Adrenal gland (tissue), 5 donors: ENCODE data around the gene IGSF6.

ENCODE experiments used
- POLR2A ChIP-seq, 2 donors: fragments of 450-650 bp; IDR thresholded peaks; one replicate each; pipeline ENCODE4 v1.6.1; 2017; ENCODE audit warnings: antibody characterized with exemption in 2 of 2, mild to moderate bottlenecking in 2 of 2, moderate library complexity in 1 of 2
- TF ChIP-seq, protein P1 (sequence below), 6 experiments: fragments of 450-650 bp in 4 of 6; fragments of 200-600 bp in 2 of 6; sonication (generic) in 1 of 6; IDR thresholded peaks; 1 replicate in 5 of 6; 2 replicates in 1 of 6; pipeline versions ENCODE4 v1.5.1 to v1.8.0; 2016 to 2021; ENCODE audit warnings: antibody characterized with exemption in 6 of 6, mild to moderate bottlenecking in 2 of 6, moderate library complexity in 1 of 6
- donor health status: DM: no; HTN: no; CAD: no.

- TF ChIP-seq, protein P1, sequence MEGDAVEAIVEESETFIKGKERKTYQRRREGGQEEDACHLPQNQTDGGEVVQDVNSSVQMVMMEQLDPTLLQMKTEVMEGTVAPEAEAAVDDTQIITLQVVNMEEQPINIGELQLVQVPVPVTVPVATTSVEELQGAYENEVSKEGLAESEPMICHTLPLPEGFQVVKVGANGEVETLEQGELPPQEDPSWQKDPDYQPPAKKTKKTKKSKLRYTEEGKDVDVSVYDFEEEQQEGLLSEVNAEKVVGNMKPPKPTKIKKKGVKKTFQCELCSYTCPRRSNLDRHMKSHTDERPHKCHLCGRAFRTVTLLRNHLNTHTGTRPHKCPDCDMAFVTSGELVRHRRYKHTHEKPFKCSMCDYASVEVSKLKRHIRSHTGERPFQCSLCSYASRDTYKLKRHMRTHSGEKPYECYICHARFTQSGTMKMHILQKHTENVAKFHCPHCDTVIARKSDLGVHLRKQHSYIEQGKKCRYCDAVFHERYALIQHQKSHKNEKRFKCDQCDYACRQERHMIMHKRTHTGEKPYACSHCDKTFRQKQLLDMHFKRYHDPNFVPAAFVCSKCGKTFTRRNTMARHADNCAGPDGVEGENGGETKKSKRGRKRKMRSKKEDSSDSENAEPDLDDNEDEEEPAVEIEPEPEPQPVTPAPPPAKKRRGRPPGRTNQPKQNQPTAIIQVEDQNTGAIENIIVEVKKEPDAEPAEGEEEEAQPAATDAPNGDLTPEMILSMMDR (IDR thresholded peaks at IDR 0.05): no peak
- no peak for TF ChIP-seq POLR2A (IDR thresholded peaks at IDR 0.05)
Observed at GRCh38 chr16:21608639-21609328, 43.6 kb downstream of the IGSF6 start.
